Upper lobe of left lung (tissue), 4 donors: ENCODE measurements around the gene ABI1.

Experiments
- CTCF ChIP-seq, 6 experiments: fragments of 450-650 bp in 4 of 6; fragments of 200-600 bp in 2 of 6; sonication (generic) in 2 of 6; IDR thresholded peaks; one replicate each; pipeline ENCODE4 v1.5.1; 2016 to 2019; ENCODE audit warnings: antibody characterized with exemption in 6 of 6
- EP300 ChIP-seq, 4 donors: sonication (generic); formaldehyde crosslinking; IDR thresholded peaks; one replicate each; pipeline ENCODE4 v1.5.1; 2017; ENCODE audit warnings: antibody characterized with exemption in 4 of 4, control low read depth in 2 of 4
- POLR2A ChIP-seq, 4 donors: fragments of 450-650 bp; IDR thresholded peaks; one replicate each; pipeline ENCODE4 v1.5.1; 2016 to 2017; ENCODE audit warnings: antibody characterized with exemption in 4 of 4, mild to moderate bottlenecking in 2 of 4
- POLR2AphosphoS5 ChIP-seq, 2 donors: sonication (generic); formaldehyde crosslinking; IDR thresholded peaks; one replicate each; pipeline ENCODE4 v1.5.1; 2017; ENCODE audit warnings: antibody characterized with exemption in 2 of 2

GRCh38 chr10:26776258-26776657 is 84.5 kb downstream of the ABI1 start:
- TF ChIP-seq CTCF (IDR thresholded peaks at IDR 0.05) = no peak
- no peak for TF ChIP-seq POLR2A (IDR thresholded peaks at IDR 0.05)
- TF ChIP-seq EP300 (IDR thresholded peaks at IDR 0.05) = no peak
- no peak for TF ChIP-seq POLR2AphosphoS5 (IDR thresholded peaks at IDR 0.05)
